ENCODE results near the gene RFT1. TPM values are rescaled to one million over a fixed set of nuclear protein-coding genes. Genes with fewer than 3 reads are reported as not detected.
A peak's percentile ranks its signal among the peaks of the same experiment; 100 is the strongest.

Gene RFT1
- total and polyA plus RNA-seq, 9 donors, result 8.3 to 23.6 (median 17.8) TPM

DNA sequence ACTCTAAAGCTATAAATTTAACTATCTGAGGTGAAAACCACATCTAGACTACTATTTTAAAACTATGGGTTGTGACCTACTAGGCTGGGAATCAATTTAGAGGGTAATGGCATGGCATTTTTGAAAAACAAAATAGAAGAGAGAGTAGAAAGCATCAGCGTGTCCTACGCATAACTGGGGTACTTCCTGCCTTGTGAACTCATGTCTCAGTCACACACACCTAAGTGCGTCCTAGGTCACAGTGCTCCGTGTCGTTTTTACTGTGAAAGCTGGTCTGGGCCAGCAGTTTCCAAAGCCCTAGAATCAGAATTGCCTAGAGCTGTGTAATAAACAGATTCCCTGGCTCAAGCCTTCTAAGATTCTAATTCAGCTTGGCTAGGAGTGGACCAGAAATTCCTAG, 32.3 kb downstream of the RFT1 start:
- 88 to 91% (median 89%) methylated on average over 5 of the region's 5 CpGs for WGBS, 3 donors

DNA sequence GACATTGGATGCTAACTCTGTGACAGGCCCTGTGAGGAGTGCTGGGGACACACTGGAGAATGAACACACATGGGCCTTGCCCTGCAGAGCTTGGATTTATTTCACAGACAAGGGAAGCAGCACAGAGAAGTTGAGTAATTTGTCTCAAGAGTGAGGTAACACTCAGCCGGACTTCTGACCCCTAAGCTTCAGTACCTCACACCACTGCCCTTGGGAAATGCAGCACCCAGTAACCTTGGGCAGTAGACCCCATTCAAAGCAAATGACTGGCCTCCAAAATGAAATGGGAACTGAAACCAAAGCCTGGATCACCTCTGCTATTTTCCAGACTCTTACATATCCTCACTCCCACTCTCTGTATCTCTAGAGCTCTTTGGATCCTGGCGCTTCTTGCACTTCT, 37.3 kb downstream of the RFT1 start:
- WGBS, 3 donors, result 13 to 29% (median 26%) methylated on average over 2 of the region's 2 CpGs
- intact Hi-C loops (cut with DNase I), result no loop called here
- Histone ChIP-seq H3K9me3 (no peaks in the 10 kb centered on the region), H3K36me3 (no peaks in the 10 kb centered on the region), H3K4me1 (ENCODE audit: insufficient read depth) (no peaks in the 10 kb centered on the region), H3K27me3 (no peaks in the 10 kb centered on the region), H3K27ac (no peak overlapping the region), H3K4me3 (no peak overlapping the region)
- TF ChIP-seq POLR2A (IDR thresholded peaks at IDR 0.05) (no peak), EP300 (IDR thresholded peaks at IDR 0.05) (no peak)
- TF ChIP-seq, protein P1, sequence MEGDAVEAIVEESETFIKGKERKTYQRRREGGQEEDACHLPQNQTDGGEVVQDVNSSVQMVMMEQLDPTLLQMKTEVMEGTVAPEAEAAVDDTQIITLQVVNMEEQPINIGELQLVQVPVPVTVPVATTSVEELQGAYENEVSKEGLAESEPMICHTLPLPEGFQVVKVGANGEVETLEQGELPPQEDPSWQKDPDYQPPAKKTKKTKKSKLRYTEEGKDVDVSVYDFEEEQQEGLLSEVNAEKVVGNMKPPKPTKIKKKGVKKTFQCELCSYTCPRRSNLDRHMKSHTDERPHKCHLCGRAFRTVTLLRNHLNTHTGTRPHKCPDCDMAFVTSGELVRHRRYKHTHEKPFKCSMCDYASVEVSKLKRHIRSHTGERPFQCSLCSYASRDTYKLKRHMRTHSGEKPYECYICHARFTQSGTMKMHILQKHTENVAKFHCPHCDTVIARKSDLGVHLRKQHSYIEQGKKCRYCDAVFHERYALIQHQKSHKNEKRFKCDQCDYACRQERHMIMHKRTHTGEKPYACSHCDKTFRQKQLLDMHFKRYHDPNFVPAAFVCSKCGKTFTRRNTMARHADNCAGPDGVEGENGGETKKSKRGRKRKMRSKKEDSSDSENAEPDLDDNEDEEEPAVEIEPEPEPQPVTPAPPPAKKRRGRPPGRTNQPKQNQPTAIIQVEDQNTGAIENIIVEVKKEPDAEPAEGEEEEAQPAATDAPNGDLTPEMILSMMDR (IDR thresholded peaks at IDR 0.05), result no peak
- peak in 2 of 5 donors; percentile 41 to 46 for DNase-seq

More for the DNA sequence above, 32.3 kb downstream of the RFT1 start:
- no peak overlapping the region for H3K27ac ChIP-seq
- no peak for TF ChIP-seq EP300 (IDR thresholded peaks at IDR 0.05)
- TF ChIP-seq POLR2A (IDR thresholded peaks at IDR 0.05), result no peak
- no peak overlapping the region for H3K4me3 ChIP-seq
- H3K9me3 ChIP-seq, result no peaks in the 10 kb centered on the region
- no peaks in the 10 kb centered on the region for H3K36me3 ChIP-seq
- H3K4me1 ChIP-seq (ENCODE audit: insufficient read depth), result no peaks in the 10 kb centered on the region
- H3K27me3 ChIP-seq, result no peaks in the 10 kb centered on the region
- DNase-seq, result no peak
- intact Hi-C loops (cut with DNase I), result no loop called here

DNA sequence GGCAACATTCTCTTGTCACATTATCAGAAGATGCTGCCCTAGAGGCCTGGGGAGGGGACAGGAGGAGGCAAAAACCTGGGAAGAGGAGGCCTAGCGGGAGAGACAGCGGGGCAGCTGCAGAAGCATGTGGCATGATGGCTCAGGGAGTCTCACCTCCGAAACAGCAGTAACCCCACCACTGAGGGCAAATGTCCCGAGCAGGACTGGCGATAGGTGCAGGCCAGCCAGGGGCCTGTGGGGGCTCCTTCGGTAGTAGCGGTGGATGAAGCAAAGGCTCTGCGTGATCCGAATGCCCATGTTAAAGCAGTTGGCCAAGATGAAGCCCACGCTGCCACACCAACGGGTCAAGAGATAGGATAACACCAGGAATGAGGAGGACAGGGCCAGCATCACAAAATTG, 38.0 kb downstream of the RFT1 start:
- no peak overlapping the region for H3K27ac ChIP-seq
- WGBS, 3 donors, result 93 to 98% (median 94%) methylated on average over 11 of the region's 11 CpGs
- H3K9me3 ChIP-seq, result no peaks in the 10 kb centered on the region
- no peaks in the 10 kb centered on the region for H3K4me1 ChIP-seq (ENCODE audit: insufficient read depth)
- H3K36me3 ChIP-seq, result no peaks in the 10 kb centered on the region
- DNase-seq, result peak in 1 of 5 donors; percentile 32
- TF ChIP-seq EP300 (IDR thresholded peaks at IDR 0.05) (no peak), POLR2A (IDR thresholded peaks at IDR 0.05) (no peak)
- TF ChIP-seq, protein P1 (IDR thresholded peaks at IDR 0.05), result no peak
- no peaks in the 10 kb centered on the region for H3K27me3 ChIP-seq
- H3K4me3 ChIP-seq, result no peak overlapping the region
- intact Hi-C loops (cut with DNase I), result no loop called here

DNA sequence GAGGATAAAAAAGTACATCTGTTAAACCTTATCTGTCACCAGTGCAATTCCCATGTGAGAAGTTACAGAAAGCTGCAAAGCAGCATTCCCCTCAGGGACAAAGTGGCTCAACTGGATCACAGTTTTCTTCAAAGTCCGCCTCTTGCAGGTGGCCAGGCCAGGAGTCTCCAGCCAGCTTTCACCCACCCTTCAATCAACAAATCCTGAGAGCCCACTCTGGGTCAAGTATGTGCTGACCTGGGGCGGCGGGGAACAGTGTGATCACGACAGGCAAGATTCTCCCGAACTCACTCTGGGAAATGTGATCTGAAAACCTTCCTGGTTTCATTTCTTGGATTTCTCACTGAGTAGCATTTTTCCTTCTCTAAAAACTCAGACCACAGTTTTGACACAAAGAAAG, 39.2 kb downstream of the RFT1 start:
- Histone ChIP-seq H3K36me3 (no peaks in the 10 kb centered on the region), H3K27me3 (no peaks in the 10 kb centered on the region), H3K27ac (no peak overlapping the region), H3K4me1 (ENCODE audit: insufficient read depth) (no peaks in the 10 kb centered on the region), H3K9me3 (no peaks in the 10 kb centered on the region), H3K4me3 (no peak overlapping the region)
- intact Hi-C loops (cut with DNase I), result no loop called here
- DNase-seq, result no peak
- 80 to 89% (median 87%) methylated on average over 5 of the region's 5 CpGs for WGBS, 3 donors
- TF ChIP-seq, protein P1 (IDR thresholded peaks at IDR 0.05), result no peak
- TF ChIP-seq POLR2A (IDR thresholded peaks at IDR 0.05), result no peak
- no peak for TF ChIP-seq EP300 (IDR thresholded peaks at IDR 0.05)

DNA sequence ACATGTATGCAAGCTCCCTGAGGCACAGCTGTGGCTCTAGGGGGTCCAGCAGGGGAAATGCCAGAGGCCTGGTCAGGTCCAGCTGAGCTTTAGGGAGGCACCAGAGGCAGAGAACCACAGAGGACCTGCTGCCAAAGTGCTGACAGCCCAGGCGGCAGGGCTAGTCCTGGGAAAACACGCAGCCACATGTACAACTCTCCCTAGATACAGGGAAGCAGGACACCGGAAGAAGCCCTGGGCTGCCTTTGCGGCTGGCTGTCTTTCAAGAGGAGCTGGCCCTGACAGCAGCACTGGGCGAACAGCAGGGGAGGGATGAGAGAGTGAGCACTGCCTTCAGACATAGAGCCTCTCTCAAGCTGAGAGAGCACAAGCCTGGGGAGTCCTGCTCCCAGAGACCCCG, 40.7 kb downstream of the RFT1 start:
- Histone ChIP-seq H3K4me3 (no peak overlapping the region), H3K4me1 (ENCODE audit: insufficient read depth) (no peaks in the 10 kb centered on the region), H3K36me3 (no peaks in the 10 kb centered on the region), H3K27ac (no peak overlapping the region), H3K27me3 (no peaks in the 10 kb centered on the region), H3K9me3 (no peaks in the 10 kb centered on the region)
- WGBS, 3 donors, result 64 to 74% (median 70%) methylated on average over 6 of the region's 6 CpGs
- intact Hi-C loops (cut with DNase I), result no loop called here
- TF ChIP-seq EP300 (IDR thresholded peaks at IDR 0.05), result no peak
- TF ChIP-seq, protein P1 (IDR thresholded peaks at IDR 0.05), result no peak
- no peak for TF ChIP-seq POLR2A (IDR thresholded peaks at IDR 0.05)
- peak in 1 of 5 donors; percentile 25 for DNase-seq

Data from ovary (tissue), 9 donors.